ENCODE measurements around the gene HEYL. TPM values are rescaled to one million over a fixed set of nuclear protein-coding genes. Genes with fewer than 3 reads are reported as not detected.
A peak's percentile ranks its signal among the peaks of the same experiment; 100 is the strongest.

Gene HEYL
- total RNA-seq (2014; rRNA removed; shearing (Covaris generic)) = not detected in 2 replicates

- DNase-seq (ENCODE audit: low read depth) = no peak
These were observed at the start of gene HEYL for GRCh38 chr1:39639305-39640130. HEYL (minus strand) TSS chr1:39639643; CDS start chr1:39639625, 18 bp downstream.

- DNase-seq (ENCODE audit: low read depth) = no peak
These were observed 49.8 kb upstream of the HEYL start for GRCh38 chr1:39689214-39689613.

DNA sequence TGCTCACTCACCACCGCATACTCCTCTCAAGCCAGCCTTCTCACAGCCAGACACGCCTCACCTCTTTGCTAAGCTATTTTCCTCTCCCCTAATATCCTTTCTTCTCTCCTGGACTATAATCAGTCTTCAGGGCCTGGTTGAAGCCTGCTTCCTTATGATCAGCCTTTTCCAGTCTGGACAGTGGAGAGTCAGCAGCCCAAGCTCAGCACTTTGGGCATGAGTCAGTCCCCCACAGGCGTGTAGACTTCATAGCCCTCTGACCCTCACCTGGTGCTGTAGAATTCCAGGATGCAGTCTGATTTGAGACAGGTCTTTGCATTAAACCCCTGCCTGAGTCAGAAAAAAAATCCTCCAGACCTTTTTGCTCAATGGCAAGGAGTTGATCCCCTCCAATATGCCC is 49.3 kb upstream of the HEYL start:
- DNase-seq (ENCODE audit: low read depth) = no peak

DNA sequence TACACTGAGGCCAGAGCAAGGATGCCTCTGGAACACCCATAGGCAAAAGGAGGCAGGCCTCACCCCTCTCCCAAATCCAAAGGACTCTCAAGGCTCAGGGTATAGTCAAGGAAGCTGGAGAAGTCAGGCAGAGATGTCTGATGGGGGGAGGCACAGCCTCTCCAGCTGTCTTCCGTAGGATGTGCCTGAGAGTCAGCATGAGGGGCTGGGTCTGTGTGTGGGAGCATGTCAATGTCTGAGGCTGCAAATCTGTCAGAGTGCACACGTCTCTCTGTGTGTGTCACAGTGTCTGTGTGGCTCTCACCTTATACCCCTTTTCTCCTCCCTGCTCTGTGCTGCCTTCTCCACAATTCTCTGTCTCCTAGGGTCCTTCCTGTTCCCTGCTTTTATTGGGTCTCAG is 47.8 kb upstream of the HEYL start:
- no peak for DNase-seq (ENCODE audit: low read depth)

DNA sequence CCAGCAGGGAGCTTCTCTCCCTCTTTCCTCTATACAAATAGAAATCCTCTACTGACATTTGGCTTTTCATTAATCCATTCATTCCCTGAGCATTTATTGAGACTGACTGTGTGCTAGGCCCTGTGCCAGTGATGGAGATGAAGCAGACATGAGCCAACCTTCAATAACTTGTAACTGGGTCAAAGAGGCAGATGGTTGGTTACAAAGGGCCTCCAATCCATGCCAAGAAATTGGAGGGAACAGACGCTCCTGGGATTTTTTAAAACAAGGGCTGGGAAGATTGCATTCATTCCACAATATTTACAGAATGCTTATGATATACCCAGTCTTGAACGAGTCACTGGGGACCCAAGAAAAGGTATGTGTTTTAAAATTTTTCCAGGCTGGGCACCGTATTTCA is 45.6 kb upstream of the HEYL start:
- DNase-seq (ENCODE audit: low read depth) = no peak

GRCh38 chr1:39684313-39684664 is 44.8 kb upstream of the HEYL start:
- no peak for DNase-seq (ENCODE audit: low read depth)

- DNase-seq (ENCODE audit: low read depth) = no peak
These were observed 44.3 kb upstream of the HEYL start for GRCh38 chr1:39683591-39684312.

- DNase-seq (ENCODE audit: low read depth) = no peak
These were observed 42.6 kb upstream of the HEYL start for GRCh38 chr1:39681999-39682398.

- DNase-seq (ENCODE audit: low read depth) = no peak
These were observed 41.9 kb upstream of the HEYL start for GRCh38 chr1:39681294-39681693.

- no peak for DNase-seq (ENCODE audit: low read depth)
These were observed 41.3 kb upstream of the HEYL start for GRCh38 chr1:39680751-39681150.

GRCh38 chr1:39679821-39680220 is 40.4 kb upstream of the HEYL start:
- no peak for DNase-seq (ENCODE audit: low read depth)

DNA sequence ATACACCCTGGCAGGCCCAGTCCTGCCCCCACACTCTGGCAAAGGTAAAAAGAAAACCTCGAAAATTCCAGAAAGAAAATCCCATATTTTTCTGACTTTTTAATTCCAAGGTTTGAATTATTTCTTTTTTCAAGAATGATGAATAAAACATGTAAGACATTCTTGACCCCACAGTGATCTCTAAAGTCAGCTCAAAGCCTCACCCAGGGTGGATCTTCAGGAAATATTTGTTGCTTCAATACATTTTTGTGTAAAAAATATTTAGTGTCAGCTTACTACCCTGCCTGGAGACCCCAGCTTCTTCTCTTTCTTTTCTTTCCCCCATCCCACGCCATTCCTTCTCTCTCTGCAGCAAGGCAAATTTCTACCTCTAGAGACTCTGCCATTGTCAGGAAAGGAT is 39.4 kb upstream of the HEYL start:
- no peak for DNase-seq (ENCODE audit: low read depth)

GRCh38 chr1:39677645-39678044 is 38.2 kb upstream of the HEYL start:
- DNase-seq (ENCODE audit: low read depth) = no peak

GRCh38 chr1:39676948-39677548 is 37.6 kb upstream of the HEYL start:
- DNase-seq (ENCODE audit: low read depth) = peak; percentile 21

DNA sequence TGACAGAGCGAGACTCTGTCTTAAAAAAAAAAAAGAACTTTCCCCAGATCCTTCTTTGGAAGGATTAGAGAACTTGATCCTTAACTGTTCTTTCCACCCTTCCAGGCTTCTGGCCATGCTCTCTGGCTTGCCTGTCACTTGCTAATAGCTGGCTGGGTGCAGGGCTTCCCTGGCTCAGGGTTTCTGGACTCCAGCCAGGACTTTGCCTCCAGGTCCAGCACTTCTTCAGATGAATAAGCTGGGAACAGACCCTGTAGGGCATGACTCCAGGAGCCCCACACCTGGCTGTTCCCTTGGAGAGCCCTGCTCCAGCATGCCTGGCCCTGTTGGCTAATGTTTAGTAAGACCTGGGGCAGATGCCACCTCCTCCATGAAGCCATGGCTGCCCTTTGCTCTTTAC is 35.8 kb upstream of the HEYL start:
- DNase-seq (ENCODE audit: low read depth) = no peak

GRCh38 chr1:39673215-39673614 is 33.8 kb upstream of the HEYL start:
- DNase-seq (ENCODE audit: low read depth) = no peak

- peak; percentile 31 for DNase-seq (ENCODE audit: low read depth)
These were observed 33.1 kb upstream of the HEYL start for GRCh38 chr1:39672551-39672947.

DNA sequence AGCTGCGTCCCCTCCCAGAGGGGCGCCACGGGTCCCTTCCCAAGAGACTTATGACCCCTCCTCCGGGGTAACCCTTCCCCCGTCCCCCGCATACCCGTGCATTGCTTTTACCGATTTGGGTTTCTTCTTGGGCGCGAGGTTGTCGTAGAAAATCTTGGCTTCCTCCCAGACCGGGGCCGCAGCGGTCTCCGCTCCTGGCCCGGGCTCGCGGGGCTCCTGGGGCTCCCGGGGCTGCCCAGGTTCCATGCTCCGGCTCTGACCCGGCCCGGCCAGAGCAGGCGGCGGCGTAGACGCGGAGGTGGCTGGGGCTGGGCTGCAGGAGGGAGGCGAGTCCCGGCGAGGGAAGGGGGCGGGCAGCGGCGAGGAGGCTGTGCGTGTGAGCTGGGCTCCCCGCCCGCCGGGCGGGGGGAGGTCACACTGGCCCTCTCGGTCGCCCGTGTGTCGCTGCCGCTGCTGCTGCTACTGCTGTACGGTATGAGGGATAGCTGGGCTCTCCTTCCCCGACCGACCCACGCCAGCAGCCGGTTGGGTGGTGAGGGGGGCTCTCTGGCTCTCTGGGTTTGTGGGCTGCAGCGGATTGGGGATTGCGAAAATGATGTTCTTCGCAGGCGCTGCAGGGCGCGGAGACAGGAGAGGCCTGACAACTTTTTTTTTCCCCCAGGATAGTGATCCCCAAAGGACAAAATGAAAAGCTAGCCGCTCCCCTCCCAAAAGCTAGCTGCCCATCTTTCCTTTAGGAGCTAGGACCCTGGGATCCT is 32.5 kb upstream of the HEYL start, which contains the start of gene NT5C1A:
NT5C1A (minus strand) TSS at position 315 of the 758 bp plus-strand sequence; CDS start at position 246, 69 bp downstream.
- DNase-seq (ENCODE audit: low read depth) = peak; percentile 28

GRCh38 chr1:39671433-39671792 is 32.0 kb upstream of the HEYL start:
- DNase-seq (ENCODE audit: low read depth) = no peak

GRCh38 chr1:39670689-39671088 is 31.2 kb upstream of the HEYL start:
- DNase-seq (ENCODE audit: low read depth) = no peak

- DNase-seq (ENCODE audit: low read depth) = no peak
These were observed 29.5 kb upstream of the HEYL start for GRCh38 chr1:39668894-39669293.

GRCh38 chr1:39668111-39668510 is 28.7 kb upstream of the HEYL start:
- DNase-seq (ENCODE audit: low read depth) = no peak
